IPS DF 4.7 (cell line): Measurements from ENCODE around the gene DNM2.
"Not testable (repeated sequence)": the region's sequence is repeated elsewhere in the genome, so short reads cannot be mapped to it uniquely, and the experiment has no call there.

Source experiments
- DNase-seq: peaks from one replicate; pipeline ENCODE4 v3.0.0-alpha.2; 2013; ENCODE audit warnings: low spot score; ENCODE audit errors: extremely low read depth

DNM2 gene

DNA sequence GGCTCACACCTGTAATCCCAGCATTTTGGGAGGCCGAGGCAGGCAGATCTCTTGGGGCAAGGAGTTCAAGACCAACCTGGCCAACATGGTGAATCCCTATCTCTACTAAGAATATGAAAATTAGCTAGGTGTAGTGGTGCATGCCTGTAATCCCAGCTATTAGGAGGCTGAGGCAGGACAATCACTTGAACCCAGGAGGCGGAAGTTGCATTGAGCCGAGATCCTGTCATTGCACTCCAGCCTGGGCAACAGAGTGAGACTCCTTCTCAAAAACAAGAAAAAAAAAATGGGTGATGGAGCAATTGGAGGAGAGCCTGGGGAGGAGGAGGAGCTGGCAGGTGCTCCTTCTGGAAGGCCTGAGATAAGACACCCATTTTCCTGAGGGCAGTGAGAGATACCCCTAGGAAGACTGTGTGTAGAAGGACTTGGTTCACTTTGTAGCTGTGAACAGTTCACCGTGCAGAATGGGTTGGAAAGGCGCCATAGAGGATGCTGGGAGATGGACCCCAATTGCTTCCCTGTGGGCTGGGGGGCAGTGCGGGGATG lies 144.8 kb downstream of the DNM2 start:
- no peak for DNase-seq

DNA sequence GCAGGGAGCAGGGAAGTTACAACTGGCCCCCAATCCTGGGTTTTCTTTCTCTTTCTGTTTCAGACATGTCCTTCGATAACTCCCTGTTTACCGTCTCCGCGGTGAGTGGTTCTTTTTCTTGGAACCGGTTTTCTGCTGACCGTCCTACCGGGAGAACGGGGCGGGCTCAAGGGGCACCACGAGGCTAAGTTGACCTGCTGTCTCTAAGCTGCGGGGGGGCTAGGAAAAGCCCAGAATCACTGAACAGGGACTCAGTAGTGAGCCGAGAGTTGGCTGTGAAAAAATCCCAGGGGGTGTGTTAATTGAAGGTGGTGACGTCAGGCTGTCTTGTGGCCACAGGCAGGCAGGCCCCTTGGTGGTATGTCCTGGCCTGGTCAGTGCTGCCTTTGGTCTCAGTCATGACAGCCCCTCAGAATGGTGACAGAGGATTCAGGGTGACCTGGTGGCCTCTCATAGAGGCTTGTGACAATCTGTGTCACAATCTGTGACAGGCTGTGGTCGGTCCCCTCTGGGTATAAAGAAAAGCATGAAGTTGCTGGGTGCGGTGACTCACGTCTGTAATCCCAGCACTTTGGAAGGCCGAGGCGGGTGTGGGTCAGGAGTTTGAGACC lies 145.3 kb downstream of the DNM2 start:
- no peak for DNase-seq

DNA sequence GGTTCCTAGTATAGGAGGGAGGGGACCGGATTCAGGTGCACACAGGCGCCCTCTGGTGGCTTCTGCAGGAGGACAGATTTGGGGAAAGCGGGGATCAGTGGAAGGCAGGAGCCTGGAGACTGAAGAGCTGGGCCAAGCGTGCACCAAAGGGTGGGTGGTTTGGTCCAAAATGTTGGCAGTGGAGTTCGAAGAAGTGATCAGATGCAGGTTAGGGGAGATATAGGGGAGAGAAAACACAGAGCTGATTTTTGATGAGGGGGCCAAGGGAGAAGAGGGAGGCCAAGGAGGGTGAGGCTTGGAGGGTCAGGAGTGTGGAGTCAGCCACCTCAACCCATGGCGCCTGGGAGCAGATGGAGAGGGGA lies 146.6 kb downstream of the DNM2 start:
- DNase-seq: no peak

DNA sequence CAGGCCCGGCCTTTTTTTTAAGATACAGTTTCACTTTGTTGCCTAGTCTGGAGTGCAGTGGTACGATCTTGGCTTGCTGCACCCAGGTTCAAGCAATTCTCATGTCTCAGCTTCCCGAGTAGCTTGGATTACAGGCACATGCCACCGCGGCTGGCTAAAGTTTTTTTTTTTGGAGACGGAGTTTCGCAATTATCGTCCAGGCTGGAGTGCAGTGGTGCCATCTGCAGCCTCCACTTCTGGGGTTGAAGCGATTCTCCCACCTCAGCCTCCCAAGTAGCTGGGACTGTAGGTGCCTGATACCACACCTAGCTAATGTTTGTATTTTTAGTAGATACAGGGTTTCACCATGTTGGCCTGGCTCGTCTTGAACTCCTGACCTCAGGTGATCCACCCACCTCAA lies 148.6 kb downstream of the DNM2 start:
- DNase-seq: no peak

DNA sequence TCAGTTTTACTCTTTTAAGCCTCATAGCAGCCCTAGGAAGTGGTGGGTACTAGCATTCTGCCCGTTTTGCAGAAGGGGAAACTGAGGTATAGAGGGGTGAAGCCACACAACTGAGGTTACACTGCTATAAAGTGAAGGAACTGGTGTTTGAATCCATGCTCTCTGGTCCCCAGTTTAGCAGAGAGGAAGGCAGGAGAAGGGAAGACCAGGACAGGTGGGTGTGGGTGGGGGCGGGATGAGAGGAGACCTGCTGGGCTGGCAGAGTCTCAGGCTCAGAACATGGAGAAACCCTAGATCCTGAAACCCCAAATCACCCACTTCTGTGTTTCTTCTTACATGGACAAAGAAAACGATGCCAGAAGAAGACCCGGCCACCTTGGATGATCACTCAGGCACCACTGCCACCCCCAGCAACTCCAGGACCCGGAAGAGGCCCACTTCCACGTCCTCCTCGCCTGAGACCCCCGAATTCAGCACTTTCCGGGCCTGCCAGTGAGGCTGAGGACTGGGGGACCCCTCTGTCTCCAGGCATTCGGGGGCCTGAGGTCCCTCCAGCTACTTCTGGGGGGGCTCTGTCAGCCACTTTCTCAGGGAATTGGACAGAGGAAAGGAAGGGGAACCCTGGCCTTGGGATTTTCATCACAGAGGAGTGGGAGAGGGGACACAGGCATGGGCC lies 151.1 kb downstream of the DNM2 start:
- no peak for DNase-seq

DNA sequence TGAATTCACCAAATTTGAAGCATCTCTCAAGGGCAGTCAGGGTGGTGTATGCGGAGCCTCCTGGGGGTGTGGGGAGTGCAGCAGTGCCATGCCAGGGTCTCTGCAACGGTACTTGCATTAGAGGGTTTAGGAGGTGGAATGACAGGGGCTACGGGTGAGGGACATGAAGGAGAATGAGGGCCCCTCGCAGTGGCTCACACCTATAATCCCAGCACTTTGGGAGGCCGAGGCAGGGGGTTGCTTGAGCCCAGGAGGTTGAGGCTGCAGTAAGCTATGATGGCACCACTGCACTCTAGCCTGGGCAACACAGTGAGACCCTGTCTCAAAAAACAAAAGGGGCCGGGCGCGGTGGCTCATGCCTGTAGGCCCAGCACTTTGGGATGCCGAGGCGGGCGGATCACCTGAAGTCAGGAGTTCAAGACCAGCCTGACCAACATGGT lies 152.0 kb downstream of the DNM2 start:
- DNase-seq: not testable (repeated sequence)

DNA sequence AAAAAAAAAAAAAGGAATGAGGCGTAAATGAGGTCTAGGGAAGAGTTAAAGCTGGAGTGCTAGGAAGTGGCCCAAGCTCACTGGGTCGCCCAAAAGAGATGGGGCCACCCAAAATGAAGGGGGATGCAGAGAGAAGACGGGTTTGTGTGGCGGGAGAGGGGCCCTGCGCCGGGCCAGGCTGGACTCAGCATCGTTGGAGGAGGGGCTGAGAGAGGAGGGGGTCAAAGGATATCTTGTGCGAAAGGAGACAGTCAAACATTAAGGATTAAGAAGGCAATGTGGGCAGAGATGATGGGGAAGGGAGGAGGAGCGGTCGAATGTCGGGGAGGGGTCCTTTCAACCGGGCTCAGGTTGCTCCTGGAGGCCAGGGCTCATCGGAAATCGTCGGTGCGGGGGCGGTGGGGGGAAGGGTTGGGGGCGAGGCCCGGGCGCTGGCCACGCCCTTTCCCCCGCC lies 152.6 kb downstream of the DNM2 start:
- DNase-seq: no peak

DNA sequence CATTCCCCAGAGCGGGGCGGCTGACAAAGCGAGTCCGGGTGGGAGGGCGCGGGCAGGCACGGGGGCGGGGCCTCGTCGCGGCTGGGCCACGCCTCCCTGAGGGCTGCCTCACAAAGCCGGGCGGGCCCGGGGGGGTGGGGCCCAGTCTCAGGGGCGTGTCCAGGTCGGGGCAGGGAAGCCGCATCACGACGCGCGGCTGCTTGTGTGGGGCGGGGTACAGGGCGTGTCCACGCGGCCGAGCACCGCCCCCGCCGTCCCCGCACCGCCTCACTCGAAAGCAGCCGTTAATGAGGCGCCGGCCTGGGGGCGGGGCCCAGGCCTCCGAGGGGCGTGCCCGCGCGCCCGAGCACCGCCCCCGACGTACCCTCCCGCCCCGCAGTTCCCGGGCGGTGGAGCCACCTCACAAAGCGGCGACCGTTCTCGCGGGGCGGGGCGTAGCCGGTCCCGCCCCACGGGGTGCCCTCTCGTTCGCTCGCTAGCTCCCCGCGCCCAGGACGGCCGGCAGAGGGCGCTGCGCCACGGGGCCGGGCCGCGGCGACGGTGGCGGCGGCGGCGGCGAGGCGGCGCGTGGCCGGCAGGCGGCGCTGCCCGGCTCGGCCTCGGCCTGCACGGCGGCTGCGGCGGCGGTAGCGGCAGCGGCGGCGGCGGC lies 153.2 kb downstream of the DNM2 start, which contains the start of gene CARM1:
Gene CARM1, plus strand, starts transcription at position 599 of the 649 bp plus-strand sequence. CDS start 150 bp downstream, outside the sequence.
- DNase-seq: no peak

DNA sequence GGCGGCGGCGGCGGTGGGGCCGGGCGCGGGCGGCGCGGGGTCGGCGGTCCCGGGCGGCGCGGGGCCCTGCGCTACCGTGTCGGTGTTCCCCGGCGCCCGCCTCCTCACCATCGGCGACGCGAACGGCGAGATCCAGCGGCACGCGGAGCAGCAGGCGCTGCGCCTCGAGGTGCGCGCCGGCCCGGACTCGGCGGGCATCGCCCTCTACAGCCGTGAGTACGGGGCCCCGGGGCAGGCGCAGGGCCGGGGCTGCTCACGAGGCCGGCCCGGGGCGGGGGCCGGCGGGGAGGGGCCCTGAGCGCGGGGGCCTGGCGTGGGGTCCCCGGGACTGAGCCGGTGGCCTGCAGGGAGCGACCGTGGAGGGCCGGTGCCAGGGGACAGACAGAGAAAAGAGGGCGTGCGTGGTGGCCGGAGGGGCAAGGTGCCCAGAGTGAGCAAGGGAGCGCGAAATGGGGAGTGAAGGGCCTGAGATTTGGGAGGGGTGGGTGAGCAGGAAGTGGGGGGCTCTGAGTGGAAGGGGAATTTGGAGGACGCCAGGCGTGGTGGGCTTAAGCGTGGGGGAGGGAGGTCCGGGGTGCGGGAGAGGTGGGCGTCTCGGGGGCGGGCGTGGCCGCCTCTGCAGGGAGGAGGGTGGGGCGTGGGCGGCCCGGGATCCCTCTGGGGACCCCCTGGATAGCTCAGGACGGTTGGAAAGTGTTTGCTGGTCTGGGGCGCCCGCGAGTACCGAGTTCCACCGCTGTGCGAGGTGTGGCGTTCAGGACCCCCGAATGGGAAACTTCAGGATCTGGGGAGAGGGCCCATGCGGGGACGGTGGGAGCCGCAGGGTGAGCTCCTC lies 154.0 kb downstream of the DNM2 start:
- DNase-seq: no peak

DNA sequence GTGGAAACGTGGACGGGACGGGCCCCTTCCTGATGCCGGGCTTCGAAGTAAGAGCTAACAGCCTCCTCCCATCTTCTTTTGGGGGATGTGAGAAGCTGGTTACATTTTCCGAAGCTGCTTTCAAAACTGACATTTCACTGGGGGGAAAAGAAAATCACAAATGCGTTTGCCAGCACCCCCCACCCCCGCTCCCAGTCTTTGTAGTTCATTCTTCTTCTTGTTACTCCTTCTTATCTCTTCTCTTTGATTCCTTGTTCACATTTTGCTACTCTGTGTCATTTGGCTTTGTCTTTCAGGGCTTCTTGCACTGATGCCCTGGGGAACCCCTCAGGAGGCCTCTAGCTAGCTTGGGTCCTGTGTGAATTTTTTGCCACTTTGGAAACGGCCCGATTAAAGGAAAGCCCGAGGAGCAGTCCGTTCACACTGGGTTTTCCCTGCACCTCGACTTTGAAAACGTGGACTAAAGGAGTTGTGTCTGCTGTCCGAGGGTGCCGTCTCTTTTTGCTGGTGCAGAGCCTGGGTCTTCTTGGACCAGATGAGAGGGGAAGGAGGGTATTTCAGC lies 154.7 kb downstream of the DNM2 start:
- DNase-seq: no peak

DNA sequence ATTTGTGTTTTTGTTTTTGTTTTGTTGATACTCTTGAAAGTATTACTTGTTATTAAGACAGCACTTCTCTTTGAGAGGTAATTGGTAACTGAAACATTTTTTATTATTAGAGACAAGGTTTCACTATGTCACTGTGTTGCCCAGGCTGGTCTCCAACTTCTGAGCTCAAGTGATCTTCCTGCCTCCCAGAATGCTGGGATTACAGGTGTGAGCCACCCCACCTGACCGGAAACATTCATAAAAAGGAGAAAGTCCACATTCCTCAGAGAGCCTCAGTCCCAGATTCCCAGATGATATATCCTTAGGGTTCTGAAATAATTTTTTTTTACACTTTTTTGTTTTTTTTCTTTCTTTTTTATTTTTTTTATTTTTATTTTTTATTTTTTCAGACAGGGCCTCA lies 156.1 kb downstream of the DNM2 start:
- DNase-seq: no peak

DNA sequence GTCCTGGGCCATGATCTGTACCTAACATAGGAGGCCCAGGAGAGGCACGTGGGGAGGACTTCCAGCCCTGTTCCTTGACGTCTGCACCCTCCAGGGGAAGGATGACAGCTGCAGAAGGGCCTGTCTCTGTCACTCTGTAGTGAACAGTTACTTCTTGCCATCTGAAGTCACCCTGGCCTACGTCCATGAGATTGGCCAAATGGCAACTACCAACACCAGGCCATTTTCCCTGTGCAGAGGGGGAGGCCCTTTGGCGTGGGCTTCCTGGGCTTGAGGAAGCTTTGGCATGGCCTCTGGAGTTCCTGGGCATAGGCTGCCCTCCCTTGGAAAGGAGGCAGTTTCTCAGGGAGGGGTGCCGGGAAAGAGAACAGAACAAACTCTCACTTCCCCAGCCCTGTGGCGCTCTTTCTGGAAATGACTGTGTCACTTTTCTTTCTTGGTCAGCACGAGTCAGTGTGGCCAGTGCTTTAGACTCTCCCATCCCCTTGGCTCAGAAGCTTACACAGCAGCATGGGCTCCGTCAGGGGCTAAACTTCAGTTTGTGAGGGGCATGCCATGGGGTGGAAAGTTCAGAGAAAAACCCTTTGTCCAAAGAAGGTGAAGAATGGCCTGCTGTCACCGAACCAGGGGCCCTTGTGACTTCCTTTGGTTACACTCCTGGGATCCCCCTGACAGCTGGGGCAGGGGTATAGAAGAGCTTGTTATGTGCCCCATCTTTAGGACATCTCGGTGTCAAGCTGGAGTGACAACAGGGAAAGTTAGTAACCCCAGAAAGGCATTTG lies 158.8 kb downstream of the DNM2 start:
- no peak for DNase-seq

DNA sequence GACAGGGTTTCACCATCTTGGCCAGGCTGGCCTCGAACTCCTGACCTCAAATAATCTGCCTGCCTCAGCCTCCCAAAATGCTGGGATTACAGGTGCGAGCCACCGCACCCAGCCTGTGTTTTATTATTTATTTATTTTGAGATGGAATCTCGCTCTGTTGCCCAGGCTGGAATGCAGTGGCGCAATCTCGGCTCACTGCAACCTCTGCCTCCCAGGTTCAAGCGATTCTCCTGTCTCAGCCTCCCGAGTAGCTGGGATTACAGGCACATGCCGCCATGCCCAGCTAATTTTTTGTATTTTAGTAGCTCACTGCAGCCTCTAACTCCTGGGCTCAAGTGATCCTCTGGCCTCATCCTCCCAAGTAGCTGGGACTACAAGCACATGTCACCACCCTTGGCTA lies 159.7 kb downstream of the DNM2 start:
- not testable (repeated sequence) for DNase-seq

DNA sequence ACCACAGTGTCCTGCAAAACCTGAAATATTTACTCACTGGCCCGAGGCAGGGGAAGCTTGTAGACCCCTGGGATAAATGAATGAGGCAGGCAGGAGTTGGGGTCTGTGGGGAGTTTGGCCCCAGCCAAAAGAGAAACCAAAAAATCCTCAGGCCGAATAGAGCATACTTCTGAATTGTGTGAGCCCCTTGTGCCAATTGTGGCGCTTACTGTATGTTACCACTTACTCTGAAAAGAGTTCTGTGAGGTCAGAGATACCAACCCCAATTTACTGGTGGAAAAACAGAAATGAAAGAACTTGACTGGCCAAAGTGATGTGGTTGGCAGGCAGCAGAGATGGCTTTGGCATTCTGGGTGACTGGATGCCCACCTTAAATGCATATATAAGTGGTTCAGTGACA lies 160.4 kb downstream of the DNM2 start:
- DNase-seq: no peak
